Measurements from ENCODE around the gene VTI1A.

GRCh38 chr10:112809736-112810135 lies 362.7 kb downstream of the VTI1A start:
- TF ChIP-seq CTCF (IDR thresholded peaks at IDR 0.05; ENCODE audit: control extremely low read depth in 1 of 3, insufficient read depth in 1 of 3, low read depth in 1 of 3, low read length in 3 of 3) = no peak
- no peak for TF ChIP-seq USF2 (IDR thresholded peaks at IDR 0.05; ENCODE audit: low read length)
- TF ChIP-seq CHD2 (IDR thresholded peaks at IDR 0.05; ENCODE audit: low read length) = no peak
- no peak for TF ChIP-seq ATF2 (IDR thresholded peaks at IDR 0.05; ENCODE audit: low read length)
- TF ChIP-seq POLR2AphosphoS5 (IDR thresholded peaks at IDR 0.05; ENCODE audit: low read depth, low read length) = no peak
- TF ChIP-seq FOSL1 (IDR thresholded peaks at IDR 0.05; ENCODE audit: insufficient read depth, low read depth, low read length) = no peak
- TF ChIP-seq ATF3 (IDR thresholded peaks at IDR 0.05; ENCODE audit: insufficient read depth, low read depth, low read length) = no peak
- TF ChIP-seq EZH2 (IDR thresholded peaks at IDR 0.05; ENCODE audit: low read depth, low read length, severe bottlenecking) = no peak
- TF ChIP-seq RAD21 (IDR thresholded peaks at IDR 0.05 in 1 of 2, conservative IDR thresholded peaks at IDR 0.05 in 1 of 2; ENCODE audit: low read depth in 2 of 2, low read length in 2 of 2) = no peak
- TF ChIP-seq POLR2A (IDR thresholded peaks at IDR 0.05; ENCODE audit: control extremely low read depth in 1 of 2, low read depth in 2 of 2, low read length in 2 of 2) = no peak
- TF ChIP-seq TAF1 (IDR thresholded peaks at IDR 0.05; ENCODE audit: low read depth, low read length) = no peak
- TF ChIP-seq HDAC2 (IDR thresholded peaks at IDR 0.05; ENCODE audit: borderline replicate concordance in 1 of 2, low read depth in 2 of 2, low read length in 2 of 2) = no peak
- no peak for TF ChIP-seq TEAD4 (IDR thresholded peaks at IDR 0.05; ENCODE audit: low read depth, low read length)
